ENCODE data around the gene TTC1. TPM values are rescaled to one million over a fixed set of nuclear protein-coding genes. Genes with fewer than 3 reads are reported as not detected.
"Not testable (repeated sequence)": the region's sequence is repeated elsewhere in the genome, so short reads cannot be mapped to it uniquely, and the experiment has no call there.

The TTC1 gene
- total RNA-seq, 1 donor from 2014 or later: 59.9 TPM

- CTCF ChIA-PET: interaction anchor here (0.8 to 2.4 kb wide), 8 partner anchors 22 to 808 kb away, joined by 3 to 10 read pairs (median 3); no protein-coding TSS in a partner anchor
- H3K9me3 Mint-ChIP-seq: no peaks in the 10 kb centered on the region
- H3K4me1 Mint-ChIP-seq: no peaks in the 10 kb centered on the region
- no peak overlapping the region for H3K27ac Mint-ChIP-seq
- no peak overlapping the region for H3K4me3 Mint-ChIP-seq
- POLR2A ChIA-PET: no interaction called here
- TF ChIP-seq, protein P1, sequence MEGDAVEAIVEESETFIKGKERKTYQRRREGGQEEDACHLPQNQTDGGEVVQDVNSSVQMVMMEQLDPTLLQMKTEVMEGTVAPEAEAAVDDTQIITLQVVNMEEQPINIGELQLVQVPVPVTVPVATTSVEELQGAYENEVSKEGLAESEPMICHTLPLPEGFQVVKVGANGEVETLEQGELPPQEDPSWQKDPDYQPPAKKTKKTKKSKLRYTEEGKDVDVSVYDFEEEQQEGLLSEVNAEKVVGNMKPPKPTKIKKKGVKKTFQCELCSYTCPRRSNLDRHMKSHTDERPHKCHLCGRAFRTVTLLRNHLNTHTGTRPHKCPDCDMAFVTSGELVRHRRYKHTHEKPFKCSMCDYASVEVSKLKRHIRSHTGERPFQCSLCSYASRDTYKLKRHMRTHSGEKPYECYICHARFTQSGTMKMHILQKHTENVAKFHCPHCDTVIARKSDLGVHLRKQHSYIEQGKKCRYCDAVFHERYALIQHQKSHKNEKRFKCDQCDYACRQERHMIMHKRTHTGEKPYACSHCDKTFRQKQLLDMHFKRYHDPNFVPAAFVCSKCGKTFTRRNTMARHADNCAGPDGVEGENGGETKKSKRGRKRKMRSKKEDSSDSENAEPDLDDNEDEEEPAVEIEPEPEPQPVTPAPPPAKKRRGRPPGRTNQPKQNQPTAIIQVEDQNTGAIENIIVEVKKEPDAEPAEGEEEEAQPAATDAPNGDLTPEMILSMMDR (IDR thresholded peaks at IDR 0.05): no peak
- DNase-seq (no peak), ATAC-seq (ENCODE audit: low read depth) (no peak)
- intact Hi-C loops (cut with micrococcal nuclease): loop anchor here (1.0 to 5.0 kb wide), 4 partner anchors 521 to 808 kb away; no protein-coding TSS in a partner anchor
- peaks cover 42% of the 10 kb centered on the region for H3K27me3 Mint-ChIP-seq
- H3K36me3 Mint-ChIP-seq (ENCODE audit: low read depth): no peaks in the 10 kb centered on the region
Measured at GRCh38 chr5:159965031-159965837, 43.7 kb upstream of the TTC1 start.

GRCh38 chr5:159965838-159966128 is 43.2 kb upstream of the TTC1 start:
- intact Hi-C loops (cut with micrococcal nuclease): loop anchor here (1.0 to 5.0 kb wide), 5 partner anchors 451 to 808 kb away; no protein-coding TSS in a partner anchor
- DNase-seq; H3K4me3 Mint-ChIP-seq; H3K9me3 Mint-ChIP-seq; H3K4me1 Mint-ChIP-seq; ATAC-seq (ENCODE audit: low read depth); POLR2A ChIA-PET; H3K27ac Mint-ChIP-seq; H3K36me3 Mint-ChIP-seq (ENCODE audit: low read depth): not testable (repeated sequence)
- H3K27me3 Mint-ChIP-seq: peaks cover 47% of the 10 kb centered on the region
- CTCF ChIA-PET: interaction anchor here (0.8 to 2.4 kb wide), 4 partner anchors 510 to 809 kb away, joined by 3 to 10 read pairs (median 4); no protein-coding TSS in a partner anchor

DNA sequence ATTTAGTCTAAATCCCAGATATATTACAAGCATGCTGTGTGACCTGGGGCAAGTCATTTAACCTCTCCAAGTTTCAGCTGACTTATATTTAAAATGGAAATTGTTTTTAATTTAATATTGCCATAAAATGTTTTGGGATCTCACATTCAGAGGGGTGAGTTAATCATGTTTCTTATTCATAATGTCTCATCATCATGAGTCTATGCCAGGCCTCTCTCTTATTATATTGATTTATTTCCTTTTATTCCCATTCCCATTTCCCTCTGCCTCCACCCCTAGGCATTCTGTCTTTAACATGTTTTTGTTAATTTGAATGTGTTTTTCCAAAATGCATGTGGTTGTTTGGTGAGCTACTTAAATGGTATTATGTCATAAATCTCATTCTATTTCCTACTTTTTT is 39.0 kb upstream of the TTC1 start:
- POLR2A ChIA-PET: interaction anchor here (0.5 kb wide), 1 partner anchor 374 kb away, joined by 3 read pairs; no protein-coding TSS in a partner anchor
- Mint-ChIP-seq H3K27ac (no peak overlapping the region), H3K4me1 (peaks cover 15% of the 10 kb centered on the region), H3K36me3 (ENCODE audit: low read depth) (no peaks in the 10 kb centered on the region), H3K27me3 (peaks cover 69% of the 10 kb centered on the region), H3K4me3 (no peak overlapping the region), H3K9me3 (no peaks in the 10 kb centered on the region)
- CTCF ChIA-PET: interaction anchor here (1.5 kb wide), 1 partner anchor 17 kb away, joined by 5 read pairs; no protein-coding TSS in a partner anchor
- ATAC-seq (ENCODE audit: low read depth) (no peak), DNase-seq (no peak)
- TF ChIP-seq, protein P1 (IDR thresholded peaks at IDR 0.05): no peak
- intact Hi-C loops (cut with micrococcal nuclease): loop anchor here (5.0 kb wide), 1 partner anchor 813 kb away; no protein-coding TSS in a partner anchor

DNA sequence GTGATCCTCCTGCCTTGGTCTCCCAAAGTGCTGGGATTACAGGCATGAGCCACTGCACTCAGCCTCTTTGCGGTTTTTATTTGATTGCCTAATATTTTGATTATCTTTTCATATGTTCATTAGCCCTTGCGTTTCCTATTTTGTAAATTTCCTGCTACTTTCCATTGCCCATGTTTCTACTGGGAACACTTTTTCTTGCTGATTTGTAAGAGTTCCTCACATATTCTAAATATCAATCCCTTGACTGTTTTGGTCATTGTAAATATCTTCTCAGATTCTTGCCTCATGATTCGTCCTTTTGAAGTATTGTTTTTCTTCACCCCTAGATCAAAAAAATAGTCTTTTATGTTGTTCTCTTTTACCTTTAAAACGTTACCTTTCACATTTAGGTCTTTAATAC is 37.9 kb upstream of the TTC1 start:
- CTCF ChIA-PET: no interaction called here
- H3K4me1 Mint-ChIP-seq: peaks cover 15% of the 10 kb centered on the region
- ATAC-seq (ENCODE audit: low read depth): no peak
- DNase-seq: no peak
- H3K27ac Mint-ChIP-seq: no peak overlapping the region
- no peaks in the 10 kb centered on the region for H3K9me3 Mint-ChIP-seq
- POLR2A ChIA-PET: no interaction called here
- intact Hi-C loops (cut with micrococcal nuclease): no loop called here
- no peaks in the 10 kb centered on the region for H3K36me3 Mint-ChIP-seq (ENCODE audit: low read depth)
- peaks cover 66% of the 10 kb centered on the region for H3K27me3 Mint-ChIP-seq
- H3K4me3 Mint-ChIP-seq: peak overlapping the region; percentile 52
- TF ChIP-seq, protein P1 (IDR thresholded peaks at IDR 0.05): no peak

- ATAC-seq (ENCODE audit: low read depth) (no peak), DNase-seq (no peak)
- Mint-ChIP-seq H3K27ac (no peak overlapping the region), H3K4me1 (peaks cover 15% of the 10 kb centered on the region), H3K9me3 (no peaks in the 10 kb centered on the region), H3K36me3 (ENCODE audit: low read depth) (no peaks in the 10 kb centered on the region), H3K4me3 (peak overlapping the region; percentile 52), H3K27me3 (peaks cover 62% of the 10 kb centered on the region)
- POLR2A ChIA-PET: interaction anchor here (0.6 kb wide), 1 partner anchor 1108 kb away, joined by 4 read pairs; no protein-coding TSS in a partner anchor
- CTCF ChIA-PET: no interaction called here
- intact Hi-C loops (cut with micrococcal nuclease): no loop called here
- TF ChIP-seq, protein P1 (IDR thresholded peaks at IDR 0.05): no peak
Measured at GRCh38 chr5:159971514-159971913, 37.4 kb upstream of the TTC1 start.
